GM10847 (cell line): ENCODE results near the gene APOBEC3H.
A peak's percentile ranks its signal among the peaks of the same experiment; 100 is the strongest.

ENCODE experiments used
- POLR2A ChIP-seq: IDR thresholded peaks from 2 replicates; pipeline ENCODE4 v1.6.1; 2011; ENCODE audit not compliant: insufficient read length; ENCODE audit errors: extremely low read depth

Gene APOBEC3H

GRCh38 chr22:39130892-39131855 is 34.1 kb downstream of the APOBEC3H start:
- no peak for TF ChIP-seq POLR2A

- TF ChIP-seq POLR2A: no peak
These were observed 35.2 kb downstream of the APOBEC3H start for GRCh38 chr22:39132281-39132680.

GRCh38 chr22:39132871-39133524 is 36.0 kb downstream of the APOBEC3H start:
- TF ChIP-seq POLR2A: no peak

GRCh38 chr22:39133871-39134270 is 36.8 kb downstream of the APOBEC3H start:
- no peak for TF ChIP-seq POLR2A

DNA sequence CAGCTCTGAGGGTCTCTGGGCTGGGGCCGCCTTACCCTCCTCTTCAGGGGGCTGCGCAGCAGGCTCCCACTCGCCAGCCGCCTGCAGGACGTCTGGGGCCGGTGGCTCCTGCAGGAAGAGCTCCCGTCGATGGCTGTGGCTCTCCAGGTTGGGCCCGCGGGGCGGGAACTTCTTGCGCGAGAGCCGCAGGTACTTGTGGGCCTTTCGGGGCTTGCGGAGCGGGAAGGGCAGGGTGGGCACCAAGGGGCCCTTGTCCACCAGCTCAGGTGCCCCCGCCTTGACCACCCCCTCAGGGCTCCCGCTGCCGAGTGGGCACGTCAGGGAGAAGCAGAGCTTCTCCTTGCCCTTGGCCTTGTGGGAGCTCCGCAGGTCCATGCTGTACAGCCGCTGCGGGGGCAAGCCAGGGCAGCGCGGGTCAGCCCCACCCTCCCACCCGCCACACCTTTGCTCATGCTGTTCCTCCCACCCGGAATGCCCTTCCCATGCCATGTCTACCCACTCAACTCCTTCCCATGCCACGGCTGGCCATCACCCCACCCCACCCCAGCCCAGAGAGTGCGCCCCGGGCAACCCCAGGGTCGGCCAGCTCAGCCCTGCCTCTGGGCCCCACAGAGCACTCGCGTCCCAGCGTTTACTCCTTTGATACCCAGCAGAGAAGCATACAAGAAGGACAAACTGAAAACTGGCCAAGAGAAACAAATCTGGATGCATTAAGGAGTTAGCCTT is 37.5 kb downstream of the APOBEC3H start:
- no peak for TF ChIP-seq POLR2A

GRCh38 chr22:39135092-39135896 is 38.2 kb downstream of the APOBEC3H start:
- no peak for TF ChIP-seq POLR2A

GRCh38 chr22:39136317-39136716 is 39.3 kb downstream of the APOBEC3H start:
- TF ChIP-seq POLR2A: no peak

DNA sequence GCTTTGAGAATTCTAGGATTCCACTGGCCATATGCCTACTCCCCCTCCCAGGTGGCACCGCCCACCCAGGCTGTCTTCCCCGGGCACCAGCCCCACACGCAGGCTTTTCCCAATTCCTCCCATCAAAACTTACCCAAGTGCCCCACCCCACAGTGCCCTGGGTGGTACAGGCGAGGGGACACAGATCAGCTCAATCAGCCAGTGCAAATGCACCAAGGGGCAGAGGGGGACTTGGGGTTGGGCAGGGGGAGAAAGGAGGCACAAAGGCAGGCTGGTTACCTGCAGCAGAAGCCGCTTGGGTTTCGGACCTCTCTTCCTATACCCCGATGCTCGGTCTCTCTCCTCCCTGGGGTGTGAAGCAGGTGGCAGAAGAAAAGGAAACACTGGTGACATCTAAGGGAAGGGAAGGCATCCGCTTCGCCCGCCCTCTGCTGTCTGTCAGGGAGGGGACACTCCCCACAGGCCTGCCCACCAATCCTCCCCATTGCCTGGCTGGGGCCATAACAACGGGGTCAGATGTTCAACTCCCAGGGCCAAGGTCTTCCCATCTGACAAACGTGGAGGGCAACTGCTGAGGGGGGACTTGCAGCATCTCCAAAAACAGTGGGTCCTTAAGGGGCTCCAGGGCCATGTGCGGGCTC is 41.4 kb downstream of the APOBEC3H start:
- TF ChIP-seq POLR2A: no peak

- no peak for TF ChIP-seq POLR2A
These were observed 42.9 kb downstream of the APOBEC3H start for GRCh38 chr22:39139933-39140332.

GRCh38 chr22:39142088-39142680 is 45.1 kb downstream of the APOBEC3H start:
- TF ChIP-seq POLR2A: no peak

GRCh38 chr22:39144101-39144767 is 47.2 kb downstream of the APOBEC3H start:
- TF ChIP-seq POLR2A: peak; percentile 24

DNA sequence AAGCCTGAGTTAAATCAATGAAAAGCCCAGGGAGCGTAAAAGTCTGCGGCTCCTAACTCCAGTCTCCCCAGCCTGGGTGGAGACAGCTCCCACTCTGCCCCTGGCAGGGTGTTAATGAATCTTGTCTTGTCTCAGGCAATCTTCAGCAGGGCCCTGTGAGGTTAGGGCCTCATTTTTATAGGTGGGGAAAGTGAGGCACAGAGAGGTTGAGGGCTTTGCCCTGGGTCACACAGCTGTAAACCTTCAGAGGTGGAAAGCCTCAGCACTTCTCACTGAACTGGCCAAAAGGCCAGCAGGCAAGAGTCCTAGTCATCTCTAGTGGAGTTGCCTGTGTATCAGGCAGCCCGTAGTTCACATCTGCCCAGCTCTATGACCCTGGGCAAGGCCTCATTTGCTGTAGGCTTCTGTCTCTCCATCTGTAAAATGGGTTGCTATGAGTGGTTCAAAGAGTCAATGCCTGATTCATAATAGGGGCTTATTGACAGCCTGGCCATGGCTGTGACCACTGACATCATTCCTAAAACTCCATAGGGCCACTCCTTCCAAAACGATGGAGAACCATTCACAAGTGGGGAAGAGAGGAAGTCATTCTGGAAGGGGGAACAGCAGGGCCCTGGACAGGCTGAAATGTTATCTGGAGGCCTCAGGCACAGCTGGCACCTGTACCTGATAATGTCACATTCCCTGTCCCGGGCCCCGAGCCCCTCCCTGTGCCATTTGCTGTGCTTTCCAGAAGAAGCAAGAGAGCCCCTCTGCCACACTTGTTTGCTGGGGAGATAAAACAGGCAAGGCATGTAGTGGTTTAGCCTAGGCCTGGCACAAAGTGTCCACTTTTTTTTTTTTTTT is 49.4 kb downstream of the APOBEC3H start:
- TF ChIP-seq POLR2A: no peak

GRCh38 chr22:39147335-39148025 is 50.4 kb downstream of the APOBEC3H start:
- no peak for TF ChIP-seq POLR2A
